Measurements from ENCODE around the gene KCNT1.

Gene KCNT1

DNA sequence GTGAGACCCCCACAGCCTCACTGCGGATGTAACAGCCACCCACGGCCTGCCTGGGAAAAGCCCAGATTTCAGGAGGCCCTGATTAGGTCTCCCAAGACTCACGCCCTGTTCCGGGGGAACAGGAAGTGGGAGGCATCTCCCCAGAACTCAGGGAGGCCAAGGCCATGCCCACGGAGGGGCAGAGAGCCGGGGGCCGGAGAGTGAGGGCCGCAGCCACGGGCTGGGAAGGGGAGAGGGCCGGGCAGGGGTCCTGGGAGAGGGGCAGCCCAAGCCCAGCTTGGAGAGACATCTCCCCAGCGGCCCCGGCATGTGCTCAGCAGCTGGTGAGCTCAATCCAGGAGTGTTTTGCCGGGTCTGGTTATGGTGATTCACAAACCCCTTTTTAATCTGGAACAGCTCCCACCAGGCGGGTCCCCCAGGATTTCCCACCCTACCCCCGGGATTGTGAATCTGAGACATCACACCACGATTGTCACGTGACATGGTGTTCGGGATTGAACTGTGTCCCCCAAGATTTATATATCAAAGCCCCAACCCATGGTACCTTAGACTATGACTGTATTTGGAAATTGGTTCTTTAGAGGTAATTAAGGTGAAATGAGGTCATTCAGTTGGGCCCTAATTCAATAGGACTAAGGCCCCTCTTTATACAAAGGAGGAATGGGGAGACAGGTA lies 26.6 kb downstream of the KCNT1 start:
- DNase-seq: no peak

- no peak for DNase-seq
Observed at GRCh38 chr9:135729480-135729879, 27.5 kb downstream of the KCNT1 start.

GRCh38 chr9:135731454-135731853 lies 29.5 kb downstream of the KCNT1 start:
- no peak for DNase-seq

DNA sequence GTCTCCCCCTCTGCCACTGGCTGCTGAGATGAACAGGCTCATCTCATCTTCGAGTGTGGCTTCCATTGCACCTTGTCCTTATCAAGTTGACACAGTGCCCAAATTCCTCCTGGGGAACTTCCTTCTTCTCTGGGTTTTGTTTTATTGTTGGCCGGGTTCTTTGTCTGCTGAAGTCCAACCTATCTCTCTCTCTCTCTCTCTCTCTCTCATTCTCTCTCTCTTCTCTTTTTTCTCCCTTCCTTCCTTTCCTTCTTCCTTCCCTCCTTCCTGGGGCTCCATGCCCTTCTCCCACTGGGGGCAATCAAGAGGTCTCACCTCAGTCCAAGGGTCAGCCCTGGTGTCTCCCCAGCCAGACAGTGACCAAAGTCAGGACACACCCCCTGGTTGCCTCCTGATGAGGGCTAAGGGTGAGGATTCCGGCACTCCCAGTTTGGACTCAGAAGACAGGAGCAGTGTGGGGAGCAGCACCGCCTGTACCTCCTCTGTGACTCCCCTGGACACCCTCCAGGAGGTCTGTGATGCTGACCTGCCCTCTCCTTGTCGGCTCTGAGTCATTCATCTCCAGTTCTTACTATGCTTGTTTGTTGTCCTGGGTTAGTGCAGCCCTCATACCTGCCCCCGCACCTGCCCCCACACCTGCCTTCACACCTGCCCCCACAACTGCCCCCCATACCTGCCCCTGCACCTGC lies 30.7 kb downstream of the KCNT1 start:
- DNase-seq: no peak

GRCh38 chr9:135734616-135735144 lies 32.7 kb downstream of the KCNT1 start:
- DNase-seq: no peak

DNA sequence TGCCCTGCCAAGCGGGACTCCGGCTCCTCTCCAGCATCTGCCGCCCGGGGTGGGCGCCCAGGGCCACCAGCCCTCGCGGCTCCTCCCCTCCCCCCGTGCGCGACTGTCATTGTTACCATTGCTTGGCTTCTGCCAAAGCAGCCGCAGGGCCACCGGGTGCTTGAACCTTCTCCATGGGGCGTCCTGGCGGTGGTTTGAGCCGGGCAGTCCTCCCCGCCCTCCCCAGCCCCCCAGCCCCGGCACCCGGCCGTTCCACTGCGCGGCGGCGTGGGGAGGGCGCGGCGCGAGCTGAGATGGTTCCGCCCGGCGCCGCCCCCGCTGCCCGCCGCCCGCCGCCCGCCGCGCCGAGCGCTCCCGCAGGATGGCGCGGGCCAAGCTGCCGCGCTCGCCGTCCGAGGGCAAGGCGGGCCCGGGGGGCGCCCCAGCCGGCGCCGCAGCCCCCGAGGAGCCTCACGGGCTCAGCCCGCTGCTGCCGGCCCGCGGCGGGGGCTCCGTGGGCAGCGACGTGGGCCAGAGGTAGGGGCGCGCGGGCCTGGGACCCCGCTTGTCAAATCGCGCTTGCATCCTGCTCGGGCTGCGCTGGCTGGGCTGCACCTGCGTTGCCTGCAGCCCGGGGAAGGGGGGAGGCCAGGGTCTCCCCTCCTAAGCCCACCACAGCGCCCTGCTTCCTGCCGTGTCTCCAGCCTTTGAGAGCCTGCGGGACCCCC lies 34.4 kb downstream of the KCNT1 start:
- DNase-seq: no peak

DNA sequence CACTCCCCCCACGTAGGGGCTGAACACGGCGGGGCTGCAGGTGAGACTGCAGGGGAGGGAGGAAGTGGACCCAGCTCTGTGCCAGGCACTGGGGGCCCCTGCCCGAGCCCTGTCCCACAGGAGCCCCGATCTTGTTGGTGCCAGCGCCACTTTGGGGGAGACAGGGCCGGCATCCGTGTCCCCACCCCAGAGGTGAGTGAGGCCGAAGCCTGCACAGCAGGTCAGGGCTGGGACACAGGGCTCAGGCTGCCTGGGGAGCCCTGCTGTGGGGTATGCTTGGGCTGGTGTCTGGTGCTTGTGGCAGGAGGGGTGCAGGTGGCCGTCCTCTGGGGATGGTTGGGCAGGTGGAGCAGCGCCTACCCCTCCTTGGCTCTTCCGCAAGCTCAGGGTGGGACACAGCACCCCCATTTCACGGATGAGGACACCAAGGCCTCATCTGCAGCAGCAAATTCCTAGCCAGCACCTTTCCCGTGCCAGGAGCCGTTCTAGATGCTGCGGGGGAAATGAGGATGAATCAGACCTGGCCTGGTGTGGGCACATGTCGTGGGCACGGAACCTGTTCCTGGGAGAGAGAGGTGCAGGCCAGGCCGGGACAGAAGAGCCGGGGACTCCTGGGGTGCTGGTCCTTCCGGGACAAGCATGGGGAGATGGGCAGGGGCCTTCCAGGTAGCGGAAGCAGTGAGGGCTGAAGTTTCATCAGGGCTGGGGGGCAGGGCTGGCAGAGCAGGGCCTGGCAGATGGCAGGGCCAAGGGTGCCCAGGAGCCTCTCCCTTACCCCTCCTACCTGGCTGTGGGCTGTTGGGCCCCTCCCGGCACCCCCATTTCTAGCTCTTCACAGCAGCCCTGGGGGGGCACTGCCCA lies 35.2 kb downstream of the KCNT1 start:
- no peak for DNase-seq

GRCh38 chr9:135737840-135738521 lies 36.0 kb downstream of the KCNT1 start:
- DNase-seq: no peak

- DNase-seq: no peak
Observed at GRCh38 chr9:135739271-135740220, 37.6 kb downstream of the KCNT1 start.

- no peak for DNase-seq
Observed at GRCh38 chr9:135741276-135742219, 39.6 kb downstream of the KCNT1 start.

- DNase-seq: no peak
Observed at GRCh38 chr9:135743021-135743420, 41.0 kb downstream of the KCNT1 start.

DNA sequence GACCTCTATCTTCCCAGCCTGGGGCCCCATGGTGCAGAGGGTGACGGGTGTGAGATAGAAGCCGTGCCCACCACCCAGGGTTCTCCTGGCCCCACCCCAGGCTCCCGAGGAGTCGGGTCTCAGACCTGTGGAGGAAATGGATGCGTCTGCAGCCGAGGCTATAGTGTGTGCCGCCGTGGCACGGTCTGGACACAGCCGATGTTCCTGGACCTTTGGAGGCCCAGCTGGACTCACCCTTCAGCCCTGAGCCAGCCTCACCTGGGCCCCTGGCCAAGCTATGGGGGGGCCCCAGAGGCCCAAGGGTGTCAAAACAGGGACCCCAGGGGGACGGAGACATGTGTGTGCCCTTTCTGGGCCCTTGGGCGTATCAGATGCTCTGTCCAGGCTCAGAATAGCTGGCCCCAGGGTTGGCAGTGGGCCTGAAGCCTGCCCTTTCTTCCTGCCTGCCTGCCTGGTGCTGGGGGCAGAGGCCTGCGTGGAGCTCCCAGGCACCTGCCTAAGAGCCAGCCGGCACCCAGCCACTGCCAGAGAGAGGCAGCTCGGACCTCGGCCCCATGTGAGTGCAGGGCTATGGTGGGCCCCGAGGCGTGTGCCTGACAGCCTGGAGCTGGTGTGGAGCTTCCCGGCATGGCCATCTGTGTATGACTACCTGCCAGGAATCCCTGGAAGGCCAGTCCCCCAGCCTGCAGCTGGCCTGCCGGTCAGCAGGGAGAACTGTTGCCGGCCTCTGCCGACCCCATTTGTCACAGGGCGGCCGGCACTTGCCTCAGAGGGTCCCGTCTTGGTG lies 41.8 kb downstream of the KCNT1 start:
- DNase-seq: no peak

- DNase-seq: no peak
Observed at GRCh38 chr9:135744333-135745070, 42.5 kb downstream of the KCNT1 start.

- DNase-seq: no peak
Observed at GRCh38 chr9:135745189-135745588, 43.2 kb downstream of the KCNT1 start.

- DNase-seq: no peak
Observed at GRCh38 chr9:135745686-135746324, 43.8 kb downstream of the KCNT1 start.

DNA sequence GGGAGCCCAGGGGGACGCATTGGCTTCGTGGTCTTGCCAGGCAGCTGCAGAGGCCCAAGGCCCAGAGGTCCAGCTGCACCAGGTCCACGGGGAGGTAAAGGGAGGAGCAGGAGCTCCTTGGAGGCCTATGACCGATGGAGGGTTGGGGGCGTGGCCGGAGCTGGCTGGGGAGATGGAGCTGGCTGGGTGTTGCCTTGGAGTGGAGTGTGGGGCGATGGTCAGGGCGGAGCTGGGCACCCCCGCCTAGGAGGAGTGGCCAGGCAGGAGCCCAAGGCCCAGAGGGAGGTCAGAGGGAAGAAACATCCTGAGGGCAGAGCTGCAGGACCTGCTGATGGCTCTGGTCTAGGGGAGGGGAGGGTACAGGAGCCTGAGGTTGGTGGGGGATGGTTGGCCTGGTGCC lies 44.6 kb downstream of the KCNT1 start:
- no peak for DNase-seq

DNA sequence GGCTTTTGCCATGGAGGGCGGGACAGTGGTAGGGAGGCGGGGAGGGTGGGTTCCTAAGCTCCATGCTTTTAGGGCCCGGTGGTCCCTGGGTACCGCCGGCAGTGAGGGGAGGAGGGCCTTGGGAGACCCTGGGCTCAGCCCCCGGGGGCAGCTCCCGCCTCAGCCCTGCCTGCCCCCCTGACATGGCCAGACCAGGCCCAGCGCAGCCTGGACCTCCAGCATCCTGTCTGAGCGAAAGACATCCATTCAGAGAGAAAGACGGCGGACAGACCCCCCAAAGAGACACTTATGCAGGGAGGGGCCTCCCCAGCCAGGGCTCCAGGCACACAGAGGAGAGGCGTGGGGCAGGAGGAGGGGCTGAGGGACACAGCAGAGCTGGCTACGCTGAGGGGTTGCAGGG lies 45.3 kb downstream of the KCNT1 start:
- DNase-seq: no peak

DNA sequence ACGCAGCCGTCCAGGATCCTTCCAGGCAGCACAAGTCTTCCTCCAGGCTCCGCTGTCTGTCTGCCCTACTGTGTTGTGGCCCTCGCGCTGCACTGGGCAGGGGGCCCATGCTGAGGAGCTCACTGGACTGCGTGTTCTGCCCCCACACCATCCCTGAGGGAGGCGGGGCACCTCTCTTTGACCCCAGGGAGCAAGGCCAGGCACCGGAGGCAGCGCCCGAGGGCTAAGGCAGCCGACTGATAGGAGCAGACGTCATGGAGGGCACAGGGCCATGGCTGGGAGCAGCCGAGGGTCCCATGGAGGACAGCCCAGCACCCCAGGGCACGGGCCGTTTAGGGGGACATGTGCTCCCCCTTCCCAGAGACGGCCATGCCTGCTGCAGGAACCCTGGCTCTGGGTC lies 46.7 kb downstream of the KCNT1 start:
- no peak for DNase-seq
